ENCODE measurements around the gene BCAM.

GRCh38 chr19:44818466-44819031, 9.6 kb downstream of the BCAM start:
- TF ChIP-seq CTCF (IDR thresholded peaks at IDR 0.05; ENCODE audit: poor library complexity) (no peak), EZH2phosphoT487 (IDR thresholded peaks at IDR 0.05; ENCODE audit: low read depth, severe bottlenecking, unreplicated experiment) (no peak)

Measured in hepatocyte (in vitro differentiated cells).